Spleen (tissue), 7 donors: ENCODE data around the gene RXRB.

Experiments used
- CTCF ChIP-seq, 11 experiments: fragments of 200-600 bp in 7 of 11; fragments of 450-650 bp in 4 of 11; sonication (generic) in 4 of 11; IDR thresholded peaks in 8 of 11; conservative IDR thresholded peaks in 3 of 11; 1 replicate in 7 of 11; 2 replicates in 4 of 11; pipeline versions ENCODE4 v1.4.0 to v1.8.0; 2016 to 2021; ENCODE audit warnings: antibody characterized with exemption in 11 of 11, inconsistent platforms in 4 of 11, mild to moderate bottlenecking in 1 of 11
- POLR2A ChIP-seq, 3 donors: fragments of 450-650 bp; IDR thresholded peaks; one replicate each; pipeline ENCODE4 v1.5.1; 2017; ENCODE audit warnings: antibody characterized with exemption in 3 of 3, mild to moderate bottlenecking in 1 of 3
- donor health status: DM: no; HTN: no; CAD: no; lungs with moderate emphysema.
- donor health status: DM: no; HTN: no; CAD: no.
- donor health status: DM: no; HTN: no; CAD: no.

GRCh38 chr6:33183071-33183683 is 17.3 kb downstream of the RXRB start:
- TF ChIP-seq CTCF (IDR thresholded peaks at IDR 0.05 in 8 of 11, conservative IDR thresholded peaks at IDR 0.05 in 3 of 11): no peak
- TF ChIP-seq POLR2A (IDR thresholded peaks at IDR 0.05): no peak
